HEK293 (cell line): ENCODE data around the gene CNTRL.

Experiments
- CTCF ChIP-seq: fragments of 450-650 bp; formaldehyde crosslinking; IDR thresholded peaks from 2 replicates; pipeline ENCODE4 v1.5.1; 2016; ENCODE audit warnings: missing biosample characterization, missing genetic modification characterization
- ELK4 ChIP-seq: IDR thresholded peaks from 2 replicates; pipeline ENCODE4 v1.6.1; 2011; ENCODE audit warnings: mild to moderate bottlenecking, low read depth, low read length, borderline replicate concordance
- OSR2 ChIP-seq: fragments of 450-650 bp; formaldehyde crosslinking; IDR thresholded peaks from 2 replicates; pipeline ENCODE4 v1.5.1; 2016; ENCODE audit warnings: missing biosample characterization, missing genetic modification characterization
- ZNF529 ChIP-seq: fragments of 450-650 bp; formaldehyde crosslinking; IDR thresholded peaks from 2 replicates; pipeline ENCODE4 v1.5.1; 2017; ENCODE audit warnings: missing genetic modification characterization, missing biosample characterization; ENCODE audit not compliant: insufficient replicate concordance
- ZNF544 ChIP-seq: fragments of 450-650 bp; formaldehyde crosslinking; IDR thresholded peaks from 2 replicates; pipeline ENCODE4 v1.5.0; 2017; ENCODE audit warnings: missing biosample characterization, missing genetic modification characterization

- TF ChIP-seq ZNF544 (tag by site-specific recombination) (no peak), ZNF529 (tag by site-specific recombination) (no peak), ELK4 (no peak), OSR2 (no peak), CTCF (tag by site-specific recombination) (no peak)
These were observed 139.2 kb downstream of the CNTRL start for GRCh38 chr9:121214005-121214404.
